Pancreas (tissue), 10 donors: Measurements from ENCODE around the gene GPC2. TPM values are rescaled to one million over a fixed set of nuclear protein-coding genes. Genes with fewer than 3 reads are reported as not detected.
"Not testable (repeated sequence)": the region's sequence is repeated elsewhere in the genome, so short reads cannot be mapped to it uniquely, and the experiment has no call there.

Experiments
- ATAC-seq, 4 donors: fragments of 200-7000 bp; cut with Tn5 transposase; one replicate each; pipeline versions ENCODE4 v1.8.0 to v1.9.1; 2020; ENCODE audit warnings: mild to moderate bottlenecking in 4 of 4, moderate library complexity in 4 of 4
- DNase-seq, 6 donors: peaks; one replicate each; pipeline ENCODE4 v3.0.0-alpha.2; 2020
- FAIRE-seq: peaks from 2 replicates; lab custom pipeline; 2012; peaks lifted over from hg19 to GRCh38; lab: Jason Lieb, UNC
- H3K27ac ChIP-seq, 4 donors: fragments of 200-600 bp; sonication (generic); 1 replicate in 3 of 4; 2 replicates in 1 of 4; pipeline versions ENCODE4 v1.5.0 to v1.8.0; 2020
- H3K27me3 ChIP-seq, 4 donors: fragments of 200-600 bp; one replicate each; pipeline ENCODE4 v1.8.0; 2021
- H3K36me3 ChIP-seq, 3 donors: fragments of 200-600 bp; sonication (generic) in 1 of 3; one replicate each; pipeline versions ENCODE4 v1.5.0 to v1.8.0; 2020 to 2021
- H3K4me1 ChIP-seq, 3 donors: fragments of 200-600 bp; one replicate each; pipeline ENCODE4 v1.8.0; 2021
- H3K4me3 ChIP-seq, 4 donors: fragments of 200-600 bp; sonication (generic) in 2 of 4; one replicate each; pipeline versions ENCODE4 v1.5.0 to v1.8.0; 2020 to 2021
- H3K9me3 ChIP-seq, 4 donors: fragments of 200-600 bp; one replicate each; pipeline ENCODE4 v1.8.0; 2021
- WGBS, 2 donors: extraction: QIAGEN DNeasy Blood & Tissue Kit; methylation state at CpG; one replicate each; pipeline ENCODE4 v1.1.7; 2013; 5-methylcytosine and 5-hydroxymethylcytosine counted together
- intact Hi-C, 3 donors: fragments of 100-400 bp; cut with DNase I; formaldehyde crosslinking; loops; one replicate each; pipeline versions ENCODE4 v1.11.1 to v1.14.2; 2022
- polyA plus RNA-seq, 2 donors: library from polyadenylated mRNA; stranded (reverse); fragments of 200-250 nt; gene quantifications; one replicate each; pipeline ENCODE4 v1.2.3, GENCODE V29; 2013
- total RNA-seq, 6 donors: library from RNA; stranded (reverse); fragmentation: NEBNext Ultra II Directional in 4 of 6; extraction: Animal tissue kit (Norgen Biotek cat#: 25700) in 4 of 6; gene quantifications; one replicate each; pipeline versions ENCODE4 v1.2.1 to v1.2.4, GENCODE V29; 2021 to 2023
- TF ChIP-seq, protein P1 (sequence below), 4 donors: fragments of 200-600 bp; sonication (generic) in 3 of 4; IDR thresholded peaks; one replicate each; pipeline versions ENCODE4 v1.5.0 to v1.8.0; 2021; ENCODE audit warnings: antibody characterized with exemption in 4 of 4
- donor health status: healthy with polysubstance abuse.
- donor health status: DM: no; HTN: no; CAD: no; lungs with moderate emphysema.
- donor health status: DM: no; HTN: no; CAD: no.
- donor health status: control.
- donor health status: control.
- donor health status: Bipolar disorder and iron deficiency.
- donor health status: DM: yes; HTN: yes; CAD: no.
- donor health status: DM: no; HTN: no; CAD: no.
- donor health status: DM: no; HTN: no; CAD: no.
- donor health status: DM: yes; HTN: yes; CAD: no.

Gene GPC2
- total and polyA plus RNA-seq, 8 donors: 0.12 to 2.5 (median 0.62) TPM

DNA sequence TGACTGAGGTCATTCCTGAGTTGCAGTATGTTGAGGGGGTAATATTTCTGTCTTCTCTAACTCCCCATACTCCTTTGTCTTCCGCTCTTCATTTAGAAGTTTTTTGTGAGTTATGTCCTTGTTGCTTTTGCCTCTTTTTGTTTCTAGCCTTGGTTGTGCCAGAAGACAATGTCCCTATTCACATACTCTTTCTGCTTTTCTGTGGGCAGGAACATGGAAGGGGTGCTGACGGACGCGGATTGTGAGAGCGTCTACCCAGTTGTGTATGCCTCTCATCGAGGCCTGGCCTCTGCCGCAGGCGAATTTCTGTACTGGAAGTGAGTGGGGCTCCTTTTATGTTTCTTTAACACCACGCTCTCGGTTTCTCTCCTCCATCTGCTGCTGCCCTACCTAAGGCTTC is 21.1 kb upstream of the GPC2 start:
- Histone ChIP-seq H3K4me3 (no peak overlapping the region), H3K36me3 (no peaks in the 10 kb centered on the region), H3K27me3 (no peaks in the 10 kb centered on the region), H3K9me3 (no peaks in the 10 kb centered on the region), H3K4me1 (no peaks in the 10 kb centered on the region), H3K27ac (no peak overlapping the region)
- 88 to 92% methylated on average over 10 of the region's 10 CpGs for WGBS, 2 donors
- intact Hi-C loops: no loop called here
- DNase-seq (no peak), ATAC-seq (no peak), FAIRE-seq (no peak)
- TF ChIP-seq, protein P1, sequence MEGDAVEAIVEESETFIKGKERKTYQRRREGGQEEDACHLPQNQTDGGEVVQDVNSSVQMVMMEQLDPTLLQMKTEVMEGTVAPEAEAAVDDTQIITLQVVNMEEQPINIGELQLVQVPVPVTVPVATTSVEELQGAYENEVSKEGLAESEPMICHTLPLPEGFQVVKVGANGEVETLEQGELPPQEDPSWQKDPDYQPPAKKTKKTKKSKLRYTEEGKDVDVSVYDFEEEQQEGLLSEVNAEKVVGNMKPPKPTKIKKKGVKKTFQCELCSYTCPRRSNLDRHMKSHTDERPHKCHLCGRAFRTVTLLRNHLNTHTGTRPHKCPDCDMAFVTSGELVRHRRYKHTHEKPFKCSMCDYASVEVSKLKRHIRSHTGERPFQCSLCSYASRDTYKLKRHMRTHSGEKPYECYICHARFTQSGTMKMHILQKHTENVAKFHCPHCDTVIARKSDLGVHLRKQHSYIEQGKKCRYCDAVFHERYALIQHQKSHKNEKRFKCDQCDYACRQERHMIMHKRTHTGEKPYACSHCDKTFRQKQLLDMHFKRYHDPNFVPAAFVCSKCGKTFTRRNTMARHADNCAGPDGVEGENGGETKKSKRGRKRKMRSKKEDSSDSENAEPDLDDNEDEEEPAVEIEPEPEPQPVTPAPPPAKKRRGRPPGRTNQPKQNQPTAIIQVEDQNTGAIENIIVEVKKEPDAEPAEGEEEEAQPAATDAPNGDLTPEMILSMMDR (IDR thresholded peaks at IDR 0.05): no peak

DNA sequence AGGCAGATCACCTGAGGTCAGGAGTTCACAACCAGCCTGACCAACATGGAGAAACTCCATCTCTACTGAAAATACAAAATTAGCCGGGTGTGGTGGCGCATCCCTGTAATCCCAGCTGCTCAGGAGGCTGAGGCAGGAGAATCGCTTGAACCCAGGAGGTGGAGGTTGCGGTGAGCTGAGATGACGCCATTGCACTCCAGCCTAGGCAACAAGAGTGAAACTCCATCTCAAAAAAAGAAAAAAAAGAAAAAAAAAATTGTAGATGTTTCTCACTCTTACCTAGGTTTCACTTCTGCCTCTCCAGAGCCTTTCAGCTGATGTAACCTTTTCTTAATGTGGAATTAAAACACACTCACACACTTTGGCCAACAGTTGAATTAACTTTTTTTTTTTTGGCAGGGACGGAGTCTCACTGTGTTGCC is 18.7 kb upstream of the GPC2 start:
- H3K9me3 ChIP-seq, ATAC-seq, FAIRE-seq, H3K27me3 ChIP-seq, intact Hi-C loops, H3K27ac ChIP-seq, H3K4me1 ChIP-seq, DNase-seq, H3K36me3 ChIP-seq, H3K4me3 ChIP-seq: not testable (repeated sequence)
- WGBS, 2 donors: 91 to 94% methylated on average over 6 of the region's 6 CpGs

GRCh38 chr7:100195222-100195621 is 18.0 kb upstream of the GPC2 start:
- no peak for ATAC-seq
- H3K9me3 ChIP-seq: no peaks in the 10 kb centered on the region

GRCh38 chr7:100192969-100193368 is 15.8 kb upstream of the GPC2 start:
- no peak for FAIRE-seq
- TF ChIP-seq, protein P1 (IDR thresholded peaks at IDR 0.05): no peak
- H3K9me3 ChIP-seq: no peaks in the 10 kb centered on the region
- DNase-seq: no peak
- WGBS, 2 donors: 82 to 90% methylated on average over 3 of the region's 3 CpGs
- H3K27me3 ChIP-seq: no peaks in the 10 kb centered on the region
- H3K36me3 ChIP-seq: no peaks in the 10 kb centered on the region
- H3K4me3 ChIP-seq: no peak overlapping the region
- intact Hi-C loops: no loop called here
- H3K27ac ChIP-seq: no peak overlapping the region
- no peak for ATAC-seq
- H3K4me1 ChIP-seq: no peaks in the 10 kb centered on the region

More at GRCh38 chr7:100195222-100195621, 18.0 kb upstream of the GPC2 start:
- H3K27me3 ChIP-seq: no peaks in the 10 kb centered on the region
- H3K4me1 ChIP-seq: no peaks in the 10 kb centered on the region
- TF ChIP-seq, protein P1 (IDR thresholded peaks at IDR 0.05): no peak
- no peaks in the 10 kb centered on the region for H3K36me3 ChIP-seq
- FAIRE-seq (no peak), DNase-seq (no peak)
- intact Hi-C loops: no loop called here
- no peak overlapping the region for H3K27ac ChIP-seq
- no peak overlapping the region for H3K4me3 ChIP-seq
- 64 to 66% methylated on average over 2 of the region's 2 CpGs for WGBS, 2 donors

DNA sequence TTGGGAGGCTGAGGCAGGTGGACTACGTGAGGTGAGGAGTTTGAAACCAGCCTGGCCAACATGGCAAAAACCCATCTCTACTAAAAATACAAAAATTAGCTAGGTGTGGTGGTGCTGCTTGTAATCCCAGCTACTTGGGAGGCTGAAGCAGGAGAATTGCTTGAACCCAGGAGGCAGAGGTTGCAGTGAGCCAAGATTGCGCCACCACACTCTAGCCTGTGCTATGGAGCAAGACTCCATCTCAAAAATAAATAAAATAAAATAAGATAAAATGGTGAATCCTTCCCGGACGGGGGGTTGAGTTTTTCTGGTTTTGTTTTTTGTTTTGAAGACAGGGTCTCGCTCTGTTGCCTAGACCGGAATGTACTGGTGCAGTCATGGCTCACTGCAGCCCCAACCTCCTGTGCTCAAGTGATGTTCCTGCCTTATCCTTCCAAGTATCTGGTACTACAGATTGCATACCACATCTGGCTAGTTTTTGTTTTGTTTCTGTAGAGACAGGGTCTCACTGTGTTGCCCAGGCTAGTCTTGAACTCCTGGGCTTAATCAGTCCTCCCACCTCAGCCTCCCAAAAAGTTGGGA is 15.2 kb upstream of the GPC2 start:
- intact Hi-C loops, H3K9me3 ChIP-seq, FAIRE-seq, H3K36me3 ChIP-seq, H3K4me3 ChIP-seq, ATAC-seq, H3K27me3 ChIP-seq, DNase-seq, H3K27ac ChIP-seq, H3K4me1 ChIP-seq: not testable (repeated sequence)
- WGBS, 2 donors: 82 to 88% methylated on average over 6 of the region's 6 CpGs

- Histone ChIP-seq H3K27me3 (no peaks in the 10 kb centered on the region), H3K9me3 (no peaks in the 10 kb centered on the region), H3K27ac (no peak overlapping the region), H3K4me3 (no peak overlapping the region), H3K36me3 (no peaks in the 10 kb centered on the region), H3K4me1 (no peaks in the 10 kb centered on the region)
- ATAC-seq (no peak), DNase-seq (no peak), FAIRE-seq (no peak)
- WGBS, 2 donors: 61 to 70% methylated on average over 2 of the region's 2 CpGs
- TF ChIP-seq, protein P1 (IDR thresholded peaks at IDR 0.05): no peak
- intact Hi-C loops: no loop called here
These were observed 14.6 kb upstream of the GPC2 start for GRCh38 chr7:100191775-100192174.
